Lung (tissue), 12 donors: ENCODE data around the gene DOCK4. TPM values are rescaled to one million over a fixed set of nuclear protein-coding genes. Genes with fewer than 3 reads are reported as not detected.

ENCODE experiments used
- ATAC-seq: fragments of 200-7000 bp; cut with Tn5 transposase; one replicate; pipeline ENCODE4 v1.9.1; 2020; ENCODE audit warnings: moderate number of reproducible peaks; ENCODE audit not compliant: insufficient read depth, low FRiP score
- DNase-seq, 3 donors: peaks; one replicate each; pipeline ENCODE4 v3.0.0-alpha.2; 2013 to 2017
- H3K27ac ChIP-seq, 2 donors: one replicate each; pipeline ENCODE4 v1.5.1; 2013; ENCODE audit warnings: mild to moderate bottlenecking in 2 of 2, moderate library complexity in 2 of 2, control low read depth in 1 of 2, inconsistent platforms in 1 of 2, low read depth in 1 of 2, low read length in 1 of 2
- H3K27me3 ChIP-seq, 3 donors: one replicate each; pipeline ENCODE4 v1.5.1; 2013; ENCODE audit warnings: low read length in 2 of 3; ENCODE audit not compliant: control insufficient read depth in 3 of 3, insufficient read depth in 3 of 3
- H3K36me3 ChIP-seq, 4 donors: one replicate each; pipeline ENCODE4 v1.5.1; 2013; ENCODE audit warnings: low read length in 4 of 4, mild to moderate bottlenecking in 1 of 4, moderate library complexity in 1 of 4; ENCODE audit not compliant: control insufficient read depth in 4 of 4, insufficient read depth in 4 of 4
- H3K4me1 ChIP-seq, 5 donors: one replicate each; pipeline ENCODE4 v1.5.1; 2013; ENCODE audit warnings: low read length in 5 of 5, mild to moderate bottlenecking in 2 of 5, moderate library complexity in 1 of 5; ENCODE audit not compliant: control insufficient read depth in 5 of 5, insufficient read depth in 5 of 5
- H3K4me3 ChIP-seq: one replicate; pipeline ENCODE4 v1.5.1; 2013; ENCODE audit warnings: mild to moderate bottlenecking, control low read depth, moderate library complexity
- H3K9ac ChIP-seq, 2 donors: one replicate each; pipeline ENCODE4 v1.5.1; 2013; ENCODE audit warnings: low read length in 2 of 2, control low read depth in 1 of 2; ENCODE audit not compliant: insufficient read depth in 1 of 2
- H3K9me3 ChIP-seq, 4 donors: one replicate each; pipeline ENCODE4 v1.5.1; 2013; ENCODE audit warnings: low read length in 3 of 4, mild to moderate bottlenecking in 1 of 4, moderate library complexity in 1 of 4; ENCODE audit not compliant: control insufficient read depth in 4 of 4, insufficient read depth in 3 of 4
- WGBS, 2 donors: extraction: QIAGEN DNeasy Blood & Tissue Kit; methylation state at CpG; one replicate each; pipeline ENCODE4 v1.1.7; 2013; 5-methylcytosine and 5-hydroxymethylcytosine counted together
- polyA plus RNA-seq, 2 donors: library from polyadenylated mRNA; stranded (reverse); fragments of 200-250 nt; gene quantifications; one replicate each; pipeline ENCODE4 v1.2.1, GENCODE V29; 2013
- total RNA-seq, 2 donors: library from RNA; depleted of rRNA in 1 of 2; stranded (reverse); fragments of >200 nt in 1 of 2; gene quantifications; one replicate each; pipeline ENCODE4 v1.2.1, GENCODE V29; 2014 to 2021
- TF ChIP-seq, protein P1 (sequence below): IDR thresholded peaks from 2 replicates; pipeline ENCODE4 v1.5.1; 2012; ENCODE audit warnings: mild to moderate bottlenecking; ENCODE audit errors: control extremely low read depth, extremely low read depth
- donor health status: control.
- donor health status: control.
- donor health status: Bipolar disorder and iron deficiency.
- donor health status: healthy.
- donor health status: DM: yes; HTN: yes; CAD: no.

Gene DOCK4
- total and polyA plus RNA-seq, 4 donors: 18.7 to 163 (median 40.3) TPM

GRCh38 chr7:112225006-112225405 is 18.8 kb upstream of the DOCK4 start:
- ATAC-seq: no peak
- Histone ChIP-seq H3K36me3 (no peaks in the 10 kb centered on the region), H3K4me3 (no peak overlapping the region), H3K27ac (no peak overlapping the region), H3K27me3 (no peaks in the 10 kb centered on the region), H3K9me3 (no peaks in the 10 kb centered on the region), H3K9ac (no peak overlapping the region), H3K4me1 (peaks cover 0 to 22% (median 6%) of the 10 kb centered on the region in 5 donors)
- no peak for DNase-seq
- TF ChIP-seq, protein P1, sequence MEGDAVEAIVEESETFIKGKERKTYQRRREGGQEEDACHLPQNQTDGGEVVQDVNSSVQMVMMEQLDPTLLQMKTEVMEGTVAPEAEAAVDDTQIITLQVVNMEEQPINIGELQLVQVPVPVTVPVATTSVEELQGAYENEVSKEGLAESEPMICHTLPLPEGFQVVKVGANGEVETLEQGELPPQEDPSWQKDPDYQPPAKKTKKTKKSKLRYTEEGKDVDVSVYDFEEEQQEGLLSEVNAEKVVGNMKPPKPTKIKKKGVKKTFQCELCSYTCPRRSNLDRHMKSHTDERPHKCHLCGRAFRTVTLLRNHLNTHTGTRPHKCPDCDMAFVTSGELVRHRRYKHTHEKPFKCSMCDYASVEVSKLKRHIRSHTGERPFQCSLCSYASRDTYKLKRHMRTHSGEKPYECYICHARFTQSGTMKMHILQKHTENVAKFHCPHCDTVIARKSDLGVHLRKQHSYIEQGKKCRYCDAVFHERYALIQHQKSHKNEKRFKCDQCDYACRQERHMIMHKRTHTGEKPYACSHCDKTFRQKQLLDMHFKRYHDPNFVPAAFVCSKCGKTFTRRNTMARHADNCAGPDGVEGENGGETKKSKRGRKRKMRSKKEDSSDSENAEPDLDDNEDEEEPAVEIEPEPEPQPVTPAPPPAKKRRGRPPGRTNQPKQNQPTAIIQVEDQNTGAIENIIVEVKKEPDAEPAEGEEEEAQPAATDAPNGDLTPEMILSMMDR: no peak

- Histone ChIP-seq H3K4me3 (no peak overlapping the region), H3K36me3 (no peaks in the 10 kb centered on the region), H3K4me1 (peaks cover 0 to 22% (median 6%) of the 10 kb centered on the region in 5 donors), H3K9ac (no peak overlapping the region), H3K27ac (no peak overlapping the region), H3K27me3 (no peaks in the 10 kb centered on the region), H3K9me3 (no peaks in the 10 kb centered on the region)
- ATAC-seq (no peak), DNase-seq (peak; percentile 45 to 83 (median 77))
- 81 to 89% methylated on average over 2 of the region's 2 CpGs for WGBS, 2 donors
- TF ChIP-seq, protein P1: no peak
Measured at GRCh38 chr7:112224186-112224585, 18.0 kb upstream of the DOCK4 start.

- H3K4me1 ChIP-seq: peaks cover 0 to 22% (median 6%) of the 10 kb centered on the region in 5 donors
- no peaks in the 10 kb centered on the region for H3K36me3 ChIP-seq
- ATAC-seq (no peak), DNase-seq (no peak)
- H3K9ac ChIP-seq: no peak overlapping the region
- no peaks in the 10 kb centered on the region for H3K9me3 ChIP-seq
- no peaks in the 10 kb centered on the region for H3K27me3 ChIP-seq
- 83 to 86% methylated on average over 3 of the region's 3 CpGs for WGBS, 2 donors
- no peak overlapping the region for H3K4me3 ChIP-seq
- H3K27ac ChIP-seq: no peak overlapping the region
- TF ChIP-seq, protein P1: no peak
Measured at GRCh38 chr7:112223310-112223709, 17.1 kb upstream of the DOCK4 start.

DNA sequence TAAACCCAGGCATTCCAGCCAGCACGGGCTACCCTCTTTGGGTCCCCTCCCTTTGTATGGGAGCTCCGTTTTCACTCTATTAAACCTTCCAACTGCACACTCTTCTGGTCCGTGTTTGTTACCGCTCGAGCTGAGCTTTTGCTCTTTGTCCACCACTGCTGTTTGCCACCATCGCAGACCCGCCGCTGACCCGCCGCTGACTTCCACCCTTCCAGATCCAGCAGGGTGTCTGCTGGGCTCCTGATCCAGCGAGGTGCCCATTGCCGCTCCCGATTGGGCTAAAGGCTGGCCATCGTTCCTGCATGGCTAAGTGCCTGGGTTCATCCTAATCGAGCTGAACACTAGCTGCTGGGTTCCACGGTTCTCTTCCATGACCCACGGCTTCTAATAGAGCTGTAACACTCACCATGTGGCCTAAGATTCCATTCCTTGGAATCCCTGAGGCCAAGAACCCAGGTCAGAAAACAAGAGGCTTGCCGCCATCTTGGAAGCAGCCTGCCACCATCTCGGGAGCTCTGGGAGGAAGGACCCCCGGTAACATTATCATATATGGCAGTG is 14.8 kb upstream of the DOCK4 start:
- Histone ChIP-seq H3K4me1 (peaks cover 2 to 15% (median 6%) of the 10 kb centered on the region in 5 donors), H3K9me3 (no peaks in the 10 kb centered on the region), H3K9ac (no peak overlapping the region), H3K27ac (no peak overlapping the region), H3K4me3 (no peak overlapping the region), H3K36me3 (no peaks in the 10 kb centered on the region), H3K27me3 (no peaks in the 10 kb centered on the region)
- TF ChIP-seq, protein P1: no peak
- ATAC-seq: no peak
- WGBS, 2 donors: 93 to 94% methylated on average over 20 of the region's 20 CpGs
- no peak for DNase-seq
